ENCODE measurements around the gene NUCB1.
A peak's percentile ranks its signal among the peaks of the same experiment; 100 is the strongest.

Gene NUCB1

DNA sequence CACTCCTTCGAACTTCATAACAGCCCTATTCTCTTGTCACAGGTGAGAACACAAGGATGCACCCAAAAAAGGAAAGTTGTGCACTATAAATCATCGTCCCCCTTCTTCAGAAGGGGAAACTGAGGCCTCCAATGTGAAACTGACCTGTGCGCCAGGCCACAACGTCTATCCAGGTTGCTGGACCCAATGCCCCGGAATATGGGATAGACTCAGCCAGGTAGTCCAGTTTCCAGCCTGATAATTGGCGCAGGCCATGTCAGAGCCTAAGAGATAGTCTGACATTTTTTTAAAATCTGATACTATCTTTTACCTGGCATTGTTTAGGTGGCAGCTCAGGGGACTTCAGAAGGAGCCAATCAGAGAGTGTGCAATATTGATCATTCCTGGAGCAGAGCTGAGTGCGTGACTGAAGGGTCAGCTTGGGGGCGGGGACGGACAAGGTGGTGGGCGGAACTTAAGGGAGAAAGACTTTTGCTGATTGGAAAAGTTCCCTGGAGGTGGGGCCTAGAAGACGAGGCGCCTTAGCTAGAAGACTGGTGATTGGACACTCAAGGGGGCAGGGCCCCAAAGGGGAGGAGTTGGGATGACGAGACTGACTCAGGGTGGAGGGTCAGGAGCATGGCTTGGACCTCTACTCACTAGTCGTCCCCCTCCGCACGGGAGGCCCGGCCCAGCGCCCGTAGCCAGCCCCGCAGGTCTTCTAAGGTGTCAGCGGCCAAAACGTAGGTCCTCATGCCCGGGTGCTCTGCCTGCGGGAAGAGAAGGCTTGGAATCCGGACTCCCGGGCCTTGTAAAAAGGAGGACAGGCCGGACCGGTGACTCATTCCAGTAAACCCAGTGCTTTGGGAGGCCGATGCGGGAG lies 40.2 kb upstream of the NUCB1 start:
- Histone ChIP-seq H3K4me1 (ENCODE audit: control extremely low read depth in 1 of 4, control insufficient read depth in 4 of 4, insufficient read depth in 4 of 4, low read length in 3 of 4) (peaks cover 0 to 13% (median 7%) of the 10 kb centered on the region in 4 experiments), H3K4me3 (ENCODE audit: control insufficient read depth in 1 of 7, extremely low read depth in 1 of 7, insufficient read depth in 4 of 7, low read depth in 2 of 7, low read length in 6 of 7) (peak overlapping the region in 6 of 7 experiments; percentile 44 to 76 (median 68)), H3K9me3 (ENCODE audit: control extremely low read depth in 1 of 5, control insufficient read depth in 4 of 5, insufficient read depth in 2 of 5, low read depth in 1 of 5, low read length in 4 of 5) (no peaks in the 10 kb centered on the region), H3K36me3 (ENCODE audit: control insufficient read depth in 4 of 4, insufficient read depth in 4 of 4, low read length in 3 of 4) (no peaks in the 10 kb centered on the region), H3K27me3 (replicated peaks in 2 of 5; ENCODE audit: control insufficient read depth in 4 of 5, insufficient read depth in 5 of 5, low read length in 4 of 5) (no peaks in the 10 kb centered on the region), H3K27ac (ENCODE audit: insufficient read depth in 1 of 2, low read depth in 1 of 2, low read length in 2 of 2, poor library complexity in 1 of 2, severe bottlenecking in 2 of 2) (peak overlapping the region; percentile 10 to 62)
- POLR2A ChIA-PET, result interaction anchor here (0.5 to 1.0 kb wide), 3 partner anchors 18 to 104 kb away, joined by 3 to 8 read pairs (median 5); no protein-coding TSS in a partner anchor
- WGBS (ENCODE audit: insufficient coverage), result 71% methylated on average over 24 of the region's 30 CpGs
- CTCF ChIA-PET, result interaction anchor here (0.8 to 1.1 kb wide), 3 partner anchors 10 to 111 kb away, joined by 3 to 4 read pairs (median 3); no protein-coding TSS in a partner anchor
- peak in 1 of 3 donors; percentile 48 for DNase-seq

DNA sequence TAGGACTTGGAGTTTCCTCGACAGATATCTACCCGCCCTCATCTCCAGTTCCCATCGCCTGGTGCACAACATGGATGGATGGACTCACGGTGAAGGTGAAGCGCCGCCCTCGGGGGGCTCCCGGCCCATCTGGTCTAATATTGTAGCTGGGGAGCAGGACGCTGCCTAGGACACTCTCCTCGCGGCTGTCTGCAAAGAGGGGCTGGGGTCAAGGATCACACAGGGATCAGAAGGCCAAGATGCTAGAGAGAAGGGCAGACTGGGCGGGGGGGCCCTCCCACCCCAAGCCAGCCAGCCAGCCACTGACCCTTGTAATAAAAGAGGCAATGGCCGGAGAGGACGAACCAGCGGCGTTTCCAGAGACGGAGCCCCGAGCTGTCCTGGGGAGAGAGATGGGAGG lies 38.8 kb upstream of the NUCB1 start:
- H3K27me3 ChIP-seq (replicated peaks in 2 of 5; ENCODE audit: control insufficient read depth in 4 of 5, insufficient read depth in 5 of 5, low read length in 4 of 5), result no peaks in the 10 kb centered on the region
- WGBS (ENCODE audit: insufficient coverage), result 97% methylated on average over 15 of the region's 18 CpGs
- H3K4me1 ChIP-seq (ENCODE audit: control extremely low read depth in 1 of 4, control insufficient read depth in 4 of 4, insufficient read depth in 4 of 4, low read length in 3 of 4), result peaks cover 0 to 13% (median 7%) of the 10 kb centered on the region in 4 experiments
- H3K9me3 ChIP-seq (ENCODE audit: control extremely low read depth in 1 of 5, control insufficient read depth in 4 of 5, insufficient read depth in 2 of 5, low read depth in 1 of 5, low read length in 4 of 5), result no peaks in the 10 kb centered on the region
- H3K27ac ChIP-seq (ENCODE audit: insufficient read depth in 1 of 2, low read depth in 1 of 2, low read length in 2 of 2, poor library complexity in 1 of 2, severe bottlenecking in 2 of 2), result no peak overlapping the region
- ChIA-PET POLR2A (no interaction called here), CTCF (interaction anchor here (1.1 kb wide), 1 partner anchor 112 kb away, joined by 3 read pairs; no protein-coding TSS in a partner anchor)
- no peaks in the 10 kb centered on the region for H3K36me3 ChIP-seq (ENCODE audit: control insufficient read depth in 4 of 4, insufficient read depth in 4 of 4, low read length in 3 of 4)
- H3K4me3 ChIP-seq (ENCODE audit: control insufficient read depth in 1 of 7, extremely low read depth in 1 of 7, insufficient read depth in 4 of 7, low read depth in 2 of 7, low read length in 6 of 7), result no peak overlapping the region
- no peak for DNase-seq

DNA sequence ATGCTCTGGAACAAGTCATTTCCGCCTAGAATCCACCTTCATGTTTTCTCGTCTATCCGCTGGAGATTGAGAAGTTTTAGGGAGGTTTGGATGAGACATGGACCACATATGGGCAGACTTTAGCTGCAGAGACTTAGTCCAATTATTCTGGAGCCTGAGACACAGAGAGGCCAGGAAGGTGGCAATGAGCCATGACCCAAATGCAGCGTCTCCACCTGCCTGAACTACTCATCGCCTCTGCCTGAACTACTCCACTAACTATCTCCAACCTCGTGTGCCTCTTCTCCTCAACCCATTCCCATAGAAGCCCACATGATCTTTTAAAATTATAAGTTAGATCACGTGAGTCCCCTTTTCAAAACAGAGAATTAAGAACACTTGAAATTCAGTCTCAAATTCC lies 37.3 kb upstream of the NUCB1 start:
- H3K36me3 ChIP-seq (ENCODE audit: control insufficient read depth in 4 of 4, insufficient read depth in 4 of 4, low read length in 3 of 4), result no peaks in the 10 kb centered on the region

DNA sequence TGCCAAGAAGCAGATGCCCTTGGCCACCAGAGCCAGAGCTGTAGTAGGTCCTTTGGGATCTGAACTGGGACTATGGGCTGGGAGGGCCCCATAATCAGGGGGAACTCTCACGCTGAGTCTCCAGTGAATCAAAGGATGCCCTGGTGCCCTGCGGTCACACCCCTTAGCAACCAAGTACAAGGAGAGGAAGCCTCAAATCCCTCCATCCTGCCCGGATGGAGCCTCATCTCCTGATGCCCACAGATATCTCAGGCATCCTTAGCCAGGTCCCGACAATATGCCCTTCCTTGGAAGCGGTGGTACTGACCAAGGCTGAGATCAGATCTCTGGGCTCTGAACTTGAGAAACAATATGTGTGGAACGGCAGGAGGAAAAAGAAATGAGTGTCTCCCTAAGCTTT lies 33.4 kb upstream of the NUCB1 start:
- H3K27me3 ChIP-seq (replicated peaks in 2 of 5; ENCODE audit: control insufficient read depth in 4 of 5, insufficient read depth in 5 of 5, low read length in 4 of 5), result no peaks in the 10 kb centered on the region
- POLR2A ChIA-PET, result no interaction called here
- H3K4me3 ChIP-seq (ENCODE audit: control insufficient read depth in 1 of 7, extremely low read depth in 1 of 7, insufficient read depth in 4 of 7, low read depth in 2 of 7, low read length in 6 of 7), result no peak overlapping the region
- no peaks in the 10 kb centered on the region for H3K36me3 ChIP-seq (ENCODE audit: control insufficient read depth in 4 of 4, insufficient read depth in 4 of 4, low read length in 3 of 4)
- CTCF ChIA-PET, result interaction anchor here (1.2 to 1.4 kb wide), 2 partner anchors 25 to 84 kb away, joined by 3 to 4 read pairs; no protein-coding TSS in a partner anchor
- peaks cover 0 to 12% (median 0%) of the 10 kb centered on the region in 4 experiments for H3K4me1 ChIP-seq (ENCODE audit: control extremely low read depth in 1 of 4, control insufficient read depth in 4 of 4, insufficient read depth in 4 of 4, low read length in 3 of 4)
- no peaks in the 10 kb centered on the region for H3K9me3 ChIP-seq (ENCODE audit: control extremely low read depth in 1 of 5, control insufficient read depth in 4 of 5, insufficient read depth in 2 of 5, low read depth in 1 of 5, low read length in 4 of 5)
- no peak for DNase-seq
- WGBS (ENCODE audit: insufficient coverage), result 90% methylated on average over 6 of the region's 6 CpGs
- H3K27ac ChIP-seq (ENCODE audit: insufficient read depth in 1 of 2, low read depth in 1 of 2, low read length in 2 of 2, poor library complexity in 1 of 2, severe bottlenecking in 2 of 2), result no peak overlapping the region

More for the DNA sequence above, 37.3 kb upstream of the NUCB1 start:
- Histone ChIP-seq H3K9me3 (ENCODE audit: control extremely low read depth in 1 of 5, control insufficient read depth in 4 of 5, insufficient read depth in 2 of 5, low read depth in 1 of 5, low read length in 4 of 5) (no peaks in the 10 kb centered on the region), H3K27me3 (replicated peaks in 2 of 5; ENCODE audit: control insufficient read depth in 4 of 5, insufficient read depth in 5 of 5, low read length in 4 of 5) (no peaks in the 10 kb centered on the region), H3K4me1 (ENCODE audit: control extremely low read depth in 1 of 4, control insufficient read depth in 4 of 4, insufficient read depth in 4 of 4, low read length in 3 of 4) (peaks cover 0 to 13% (median 8%) of the 10 kb centered on the region in 4 experiments), H3K27ac (ENCODE audit: insufficient read depth in 1 of 2, low read depth in 1 of 2, low read length in 2 of 2, poor library complexity in 1 of 2, severe bottlenecking in 2 of 2) (no peak overlapping the region), H3K4me3 (ENCODE audit: control insufficient read depth in 1 of 7, extremely low read depth in 1 of 7, insufficient read depth in 4 of 7, low read depth in 2 of 7, low read length in 6 of 7) (no peak overlapping the region)
- POLR2A ChIA-PET, result no interaction called here
- CTCF ChIA-PET, result no interaction called here
- 84% methylated on average over 5 of the region's 7 CpGs for WGBS (ENCODE audit: insufficient coverage)
- DNase-seq, result no peak

DNA sequence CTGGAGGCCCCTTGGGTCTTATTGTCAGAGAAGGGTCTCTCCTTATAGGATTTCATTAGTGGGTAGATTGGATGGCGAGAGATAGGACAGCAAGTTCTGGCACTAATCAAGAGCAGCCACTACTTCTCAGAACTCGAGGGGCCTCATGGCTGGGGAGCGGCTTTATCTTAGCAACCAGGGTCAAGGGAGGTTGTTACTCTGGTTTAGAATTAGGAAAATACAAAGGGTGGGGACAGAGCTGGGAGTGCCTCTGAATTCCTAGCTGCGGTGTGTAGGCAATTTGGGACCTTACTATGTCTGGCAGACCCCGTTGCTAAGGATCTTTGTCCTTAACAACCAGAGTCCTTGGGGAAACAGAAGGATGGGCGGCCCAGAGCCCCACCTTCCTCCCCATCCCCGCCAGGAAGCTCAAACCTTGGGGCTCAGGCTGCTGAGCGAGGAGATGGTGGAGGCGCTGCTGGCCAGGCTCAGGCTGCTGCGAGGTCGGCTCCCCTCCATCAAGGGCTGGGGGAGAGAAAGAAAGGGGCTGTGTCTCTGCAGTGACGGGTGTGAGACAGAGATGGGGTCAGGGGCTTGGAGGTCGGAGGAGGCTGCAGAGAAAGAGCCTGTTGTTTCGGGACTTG lies 32.9 kb upstream of the NUCB1 start:
- no peaks in the 10 kb centered on the region for H3K36me3 ChIP-seq (ENCODE audit: control insufficient read depth in 4 of 4, insufficient read depth in 4 of 4, low read length in 3 of 4)
- H3K27ac ChIP-seq (ENCODE audit: insufficient read depth in 1 of 2, low read depth in 1 of 2, low read length in 2 of 2, poor library complexity in 1 of 2, severe bottlenecking in 2 of 2), result no peak overlapping the region
- DNase-seq, result no peak
- H3K4me3 ChIP-seq (ENCODE audit: control insufficient read depth in 1 of 7, extremely low read depth in 1 of 7, insufficient read depth in 4 of 7, low read depth in 2 of 7, low read length in 6 of 7), result no peak overlapping the region
- no peaks in the 10 kb centered on the region for H3K9me3 ChIP-seq (ENCODE audit: control extremely low read depth in 1 of 5, control insufficient read depth in 4 of 5, insufficient read depth in 2 of 5, low read depth in 1 of 5, low read length in 4 of 5)
- peaks cover 0 to 15% (median 2%) of the 10 kb centered on the region in 4 experiments for H3K4me1 ChIP-seq (ENCODE audit: control extremely low read depth in 1 of 4, control insufficient read depth in 4 of 4, insufficient read depth in 4 of 4, low read length in 3 of 4)
- CTCF ChIA-PET, result interaction anchor here (1.1 to 1.4 kb wide), 3 partner anchors 9 to 84 kb away, joined by 3 to 4 read pairs (median 3); no protein-coding TSS in a partner anchor
- H3K27me3 ChIP-seq (replicated peaks in 2 of 5; ENCODE audit: control insufficient read depth in 4 of 5, insufficient read depth in 5 of 5, low read length in 4 of 5), result no peaks in the 10 kb centered on the region
- WGBS (ENCODE audit: insufficient coverage), result 90% methylated on average over 8 of the region's 14 CpGs
- POLR2A ChIA-PET, result no interaction called here

DNA sequence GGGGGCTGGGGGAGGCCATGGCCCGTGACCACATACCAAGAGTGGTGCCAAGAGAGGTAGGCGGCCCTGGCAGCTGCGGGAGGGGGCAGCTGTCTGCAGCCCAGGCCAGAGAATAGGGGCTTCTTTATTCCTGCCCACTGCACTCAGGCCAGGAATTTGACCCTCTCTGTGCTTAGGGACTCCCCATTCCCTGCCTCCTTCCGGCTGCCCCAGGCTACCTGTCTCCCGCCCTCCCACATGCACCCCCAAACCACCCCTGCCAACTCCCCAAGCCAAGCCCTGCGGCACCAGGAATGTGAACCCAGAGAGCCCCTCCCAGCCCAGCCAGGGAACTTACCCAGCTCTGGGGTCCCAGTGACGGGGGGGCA lies 32.4 kb upstream of the NUCB1 start:
- H3K4me3 ChIP-seq (ENCODE audit: control insufficient read depth in 1 of 7, extremely low read depth in 1 of 7, insufficient read depth in 4 of 7, low read depth in 2 of 7, low read length in 6 of 7), result no peak overlapping the region
- ChIA-PET CTCF (interaction anchor here (1.1 to 1.2 kb wide), 2 partner anchors 9 to 26 kb away, joined by 3 to 4 read pairs; no protein-coding TSS in a partner anchor), POLR2A (no interaction called here)
- no peaks in the 10 kb centered on the region for H3K9me3 ChIP-seq (ENCODE audit: control extremely low read depth in 1 of 5, control insufficient read depth in 4 of 5, insufficient read depth in 2 of 5, low read depth in 1 of 5, low read length in 4 of 5)
- peaks cover 0 to 15% (median 2%) of the 10 kb centered on the region in 4 experiments for H3K4me1 ChIP-seq (ENCODE audit: control extremely low read depth in 1 of 4, control insufficient read depth in 4 of 4, insufficient read depth in 4 of 4, low read length in 3 of 4)
- H3K27ac ChIP-seq (ENCODE audit: insufficient read depth in 1 of 2, low read depth in 1 of 2, low read length in 2 of 2, poor library complexity in 1 of 2, severe bottlenecking in 2 of 2), result peak overlapping the region in 1 of 2 experiments; percentile 68
- WGBS (ENCODE audit: insufficient coverage), result 100% methylated on average over 6 of the region's 7 CpGs
- no peaks in the 10 kb centered on the region for H3K27me3 ChIP-seq (replicated peaks in 2 of 5; ENCODE audit: control insufficient read depth in 4 of 5, insufficient read depth in 5 of 5, low read length in 4 of 5)
- no peaks in the 10 kb centered on the region for H3K36me3 ChIP-seq (ENCODE audit: control insufficient read depth in 4 of 4, insufficient read depth in 4 of 4, low read length in 3 of 4)
- no peak for DNase-seq

Data from common myeloid progenitor, CD34-positive (primary cell).